ENCODE data around the gene GJC2. TPM values are rescaled to one million over a fixed set of nuclear protein-coding genes. Genes with fewer than 3 reads are reported as not detected.

The GJC2 gene
- total RNA-seq, 2 donors from 2014 or later = 0.95 to 3.6 TPM

GRCh38 chr1:228102791-228103620 is 46.7 kb upstream of the GJC2 start, which contains the start of gene C1orf35:
C1orf35 (minus strand) TSS chr1:228103325; CDS start chr1:228103227, 98 bp downstream.
- Histone ChIP-seq H3K27ac (peak within 1 kb of the TSS; percentile 77 to 92), H3K4me1 (ENCODE audit: control insufficient read depth in 1 of 2, low read depth in 2 of 2) (peaks cover 12 to 33% of the 10 kb centered on the region in 2 donors), H3K4me3 (peak within 1 kb of the TSS; percentile 92), H3K9me3 (no peaks in the 10 kb centered on the region), H3K27me3 (replicated peaks; ENCODE audit: insufficient read depth) (no peaks in the 10 kb centered on the region), H3K36me3 (peaks cover 32% of the 10 kb centered on the region)
- ATAC-seq (ENCODE audit: insufficient number of reproducible peaks, low FRiP score, low read depth) (peak; percentile 85), DNase-seq (ENCODE audit: low spot score) (peak; percentile 67)
- TF ChIP-seq, protein P1, sequence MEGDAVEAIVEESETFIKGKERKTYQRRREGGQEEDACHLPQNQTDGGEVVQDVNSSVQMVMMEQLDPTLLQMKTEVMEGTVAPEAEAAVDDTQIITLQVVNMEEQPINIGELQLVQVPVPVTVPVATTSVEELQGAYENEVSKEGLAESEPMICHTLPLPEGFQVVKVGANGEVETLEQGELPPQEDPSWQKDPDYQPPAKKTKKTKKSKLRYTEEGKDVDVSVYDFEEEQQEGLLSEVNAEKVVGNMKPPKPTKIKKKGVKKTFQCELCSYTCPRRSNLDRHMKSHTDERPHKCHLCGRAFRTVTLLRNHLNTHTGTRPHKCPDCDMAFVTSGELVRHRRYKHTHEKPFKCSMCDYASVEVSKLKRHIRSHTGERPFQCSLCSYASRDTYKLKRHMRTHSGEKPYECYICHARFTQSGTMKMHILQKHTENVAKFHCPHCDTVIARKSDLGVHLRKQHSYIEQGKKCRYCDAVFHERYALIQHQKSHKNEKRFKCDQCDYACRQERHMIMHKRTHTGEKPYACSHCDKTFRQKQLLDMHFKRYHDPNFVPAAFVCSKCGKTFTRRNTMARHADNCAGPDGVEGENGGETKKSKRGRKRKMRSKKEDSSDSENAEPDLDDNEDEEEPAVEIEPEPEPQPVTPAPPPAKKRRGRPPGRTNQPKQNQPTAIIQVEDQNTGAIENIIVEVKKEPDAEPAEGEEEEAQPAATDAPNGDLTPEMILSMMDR (IDR thresholded peaks at IDR 0.05) = no peak

GRCh38 chr1:228104526-228105269 is 45.0 kb upstream of the GJC2 start:
- DNase-seq (ENCODE audit: low spot score) (no peak), ATAC-seq (ENCODE audit: insufficient number of reproducible peaks, low FRiP score, low read depth) (no peak)
- Histone ChIP-seq H3K4me3 (no peak overlapping the region), H3K27me3 (replicated peaks; ENCODE audit: insufficient read depth) (no peaks in the 10 kb centered on the region), H3K4me1 (ENCODE audit: control insufficient read depth in 1 of 2, low read depth in 2 of 2) (peaks cover 19 to 41% of the 10 kb centered on the region in 2 donors), H3K27ac (no peak overlapping the region), H3K36me3 (peaks cover 16% of the 10 kb centered on the region), H3K9me3 (no peaks in the 10 kb centered on the region)
- TF ChIP-seq, protein P1 (IDR thresholded peaks at IDR 0.05) = no peak

GRCh38 chr1:228105270-228105995 is 44.3 kb upstream of the GJC2 start:
- H3K27me3 ChIP-seq (replicated peaks; ENCODE audit: insufficient read depth) = no peaks in the 10 kb centered on the region
- TF ChIP-seq, protein P1 (IDR thresholded peaks at IDR 0.05) = no peak
- no peaks in the 10 kb centered on the region for H3K9me3 ChIP-seq
- H3K27ac ChIP-seq = no peak overlapping the region
- H3K4me1 ChIP-seq (ENCODE audit: control insufficient read depth in 1 of 2, low read depth in 2 of 2) = peaks cover 19 to 47% of the 10 kb centered on the region in 2 donors
- H3K36me3 ChIP-seq = peaks cover 10% of the 10 kb centered on the region
- no peak overlapping the region for H3K4me3 ChIP-seq
- DNase-seq (ENCODE audit: low spot score) = no peak
- ATAC-seq (ENCODE audit: insufficient number of reproducible peaks, low FRiP score, low read depth) = no peak

DNA sequence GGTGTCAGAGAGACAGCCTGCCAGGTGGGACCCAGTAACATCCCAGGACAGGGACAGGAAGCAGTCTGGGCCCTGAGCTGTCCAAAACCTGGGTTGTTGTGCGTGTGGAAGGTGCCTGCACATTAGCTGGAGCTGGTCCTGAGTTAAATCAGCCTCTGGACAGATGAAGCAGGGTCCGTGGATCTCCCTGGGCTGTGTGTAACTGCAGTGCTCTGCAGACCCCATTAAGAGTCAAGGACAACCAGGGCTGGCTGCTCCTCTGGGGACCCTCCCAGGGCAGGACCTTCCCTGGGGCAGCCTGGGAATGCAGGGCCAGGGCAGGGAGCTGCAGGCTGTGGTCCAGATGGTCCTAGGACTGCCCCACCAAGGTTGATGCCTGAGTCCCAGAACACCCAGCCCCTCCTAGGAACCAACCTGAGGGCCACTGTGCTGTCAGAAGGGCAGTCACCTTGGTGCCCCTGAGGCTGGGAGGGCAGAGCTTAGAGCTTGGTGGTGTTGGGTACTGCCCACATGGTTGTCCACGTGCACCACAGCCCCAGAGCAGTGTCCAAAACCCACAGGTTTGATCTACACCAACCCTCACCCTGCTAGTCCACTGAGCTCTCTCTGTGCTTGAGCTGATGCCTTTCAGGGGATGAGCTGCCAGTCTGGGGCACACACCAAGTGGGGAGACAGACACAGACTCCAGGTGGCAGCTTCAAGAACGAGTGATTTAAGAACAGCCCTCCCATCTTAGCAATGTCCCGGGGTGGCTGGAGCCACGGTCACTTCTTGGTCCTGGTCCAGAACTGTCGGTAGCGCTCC is 43.5 kb upstream of the GJC2 start:
- H3K36me3 ChIP-seq = peaks cover 10% of the 10 kb centered on the region
- no peak overlapping the region for H3K27ac ChIP-seq
- TF ChIP-seq, protein P1 (IDR thresholded peaks at IDR 0.05) = no peak
- no peaks in the 10 kb centered on the region for H3K9me3 ChIP-seq
- H3K4me3 ChIP-seq = no peak overlapping the region
- peaks cover 19 to 48% of the 10 kb centered on the region in 2 donors for H3K4me1 ChIP-seq (ENCODE audit: control insufficient read depth in 1 of 2, low read depth in 2 of 2)
- H3K27me3 ChIP-seq (replicated peaks; ENCODE audit: insufficient read depth) = no peaks in the 10 kb centered on the region
- ATAC-seq (ENCODE audit: insufficient number of reproducible peaks, low FRiP score, low read depth) (no peak), DNase-seq (ENCODE audit: low spot score) (no peak)

Measured in thoracic aorta (tissue), 2 donors.